ENCODE results near the gene SYNDIG1. TPM values are rescaled to one million over a fixed set of nuclear protein-coding genes. Genes with fewer than 3 reads are reported as not detected.

The SYNDIG1 gene
- total RNA-seq, 1 experiment from 2014 or later = 5.4 TPM

DNA sequence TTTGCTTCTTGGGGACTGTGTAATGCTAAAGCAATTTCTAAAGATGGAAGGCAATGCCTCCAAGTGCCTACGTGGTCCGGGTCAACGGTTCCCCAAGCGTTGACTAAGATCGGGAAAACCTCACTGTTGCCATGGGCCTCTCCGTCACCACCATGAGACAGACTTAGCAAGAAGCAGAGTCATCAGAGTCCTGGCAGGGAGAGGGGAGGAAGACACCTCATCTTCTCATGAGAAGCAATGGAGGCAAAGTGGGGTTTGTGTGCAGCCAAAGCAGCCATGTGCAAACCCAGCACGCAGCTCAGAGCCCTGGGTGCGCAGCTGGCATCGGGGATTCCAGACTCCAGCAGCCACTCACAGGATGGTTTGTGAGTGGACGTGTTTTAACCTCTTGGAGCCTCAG lies 111.4 kb downstream of the SYNDIG1 start:
- Histone ChIP-seq H3K4me1 (ENCODE audit: insufficient read depth, low read length) (no peaks in the 10 kb centered on the region), H3T11ph (ENCODE audit: low read length) (no peak overlapping the region), H2AK5ac (ENCODE audit: insufficient read length, low read length) (no peak overlapping the region), H3K79me1 (ENCODE audit: insufficient read depth, low read depth, low read length, poor library complexity, severe bottlenecking) (no peaks in the 10 kb centered on the region), H3K14ac (ENCODE audit: insufficient read depth, low read length) (no peak overlapping the region), H3K23me2 (ENCODE audit: insufficient read length, low read depth, low read length, poor library complexity, severe bottlenecking) (no peaks in the 10 kb centered on the region), H3K18ac (ENCODE audit: insufficient read length, low read depth, low read length) (no peak overlapping the region), H3K9me3 (ENCODE audit: control insufficient read depth, low read depth, low read length) (no peaks in the 10 kb centered on the region), H2BK20ac (ENCODE audit: low read depth, low read length, poor library complexity, severe bottlenecking) (no peak overlapping the region), H3K27ac (ENCODE audit: insufficient read length, low read depth, low read length) (no peak overlapping the region), H4K8ac (replicated peaks; ENCODE audit: insufficient read length, low read depth, low read length) (no peak overlapping the region), H3K4me2 (ENCODE audit: insufficient read depth, insufficient read length, low read length) (no peak overlapping the region), H2BK5ac (ENCODE audit: insufficient read length, low read length) (no peak overlapping the region), H3K56ac (ENCODE audit: insufficient read length, low read depth, low read length) (no peak overlapping the region), H4K20me1 (ENCODE audit: control insufficient read depth, insufficient read depth, insufficient read length) (peaks cover 4% of the 10 kb centered on the region), H2BK15ac (ENCODE audit: low read depth, low read length) (no peak overlapping the region), H3K27me3 (ENCODE audit: insufficient read depth, low read length) (no peaks in the 10 kb centered on the region), H4K5ac (ENCODE audit: insufficient read length, low read depth, low read length) (no peak overlapping the region), H3K23ac (ENCODE audit: insufficient read length, low read depth, low read length) (no peak overlapping the region), H4K91ac (ENCODE audit: insufficient read length, low read depth, low read length) (no peak overlapping the region), H3K79me2 (ENCODE audit: insufficient read depth, low read length) (no peaks in the 10 kb centered on the region), H3K9ac (ENCODE audit: extremely low read depth, insufficient read length, low read length) (no peak overlapping the region), H3K4ac (ENCODE audit: low read depth, low read length) (no peak overlapping the region), H2AFZ (ENCODE audit: low read length) (no peak overlapping the region), H2BK12ac (ENCODE audit: insufficient read length, low read depth, low read length) (no peak overlapping the region), H2BK120ac (ENCODE audit: low read depth, low read length, poor library complexity, severe bottlenecking) (no peak overlapping the region)
- DNase-seq = no peak
- Mint-ChIP-seq H3K4me1 (peaks cover 7% of the 10 kb centered on the region in 2 experiments), H3K36me3 (ENCODE audit: insufficient read depth in 1 of 3, low read depth in 3 of 3) (peaks cover 0 to 2% (median 0%) of the 10 kb centered on the region in 3 experiments; a peak in 1 of 7 replicates), H3K9me3 (no peaks in the 10 kb centered on the region), H3K27ac (no peak overlapping the region), H3K27me3 (ENCODE audit: low read depth) (no peaks in the 10 kb centered on the region), H3K4me3 (no peak overlapping the region)
- TF ChIP-seq, protein P1, sequence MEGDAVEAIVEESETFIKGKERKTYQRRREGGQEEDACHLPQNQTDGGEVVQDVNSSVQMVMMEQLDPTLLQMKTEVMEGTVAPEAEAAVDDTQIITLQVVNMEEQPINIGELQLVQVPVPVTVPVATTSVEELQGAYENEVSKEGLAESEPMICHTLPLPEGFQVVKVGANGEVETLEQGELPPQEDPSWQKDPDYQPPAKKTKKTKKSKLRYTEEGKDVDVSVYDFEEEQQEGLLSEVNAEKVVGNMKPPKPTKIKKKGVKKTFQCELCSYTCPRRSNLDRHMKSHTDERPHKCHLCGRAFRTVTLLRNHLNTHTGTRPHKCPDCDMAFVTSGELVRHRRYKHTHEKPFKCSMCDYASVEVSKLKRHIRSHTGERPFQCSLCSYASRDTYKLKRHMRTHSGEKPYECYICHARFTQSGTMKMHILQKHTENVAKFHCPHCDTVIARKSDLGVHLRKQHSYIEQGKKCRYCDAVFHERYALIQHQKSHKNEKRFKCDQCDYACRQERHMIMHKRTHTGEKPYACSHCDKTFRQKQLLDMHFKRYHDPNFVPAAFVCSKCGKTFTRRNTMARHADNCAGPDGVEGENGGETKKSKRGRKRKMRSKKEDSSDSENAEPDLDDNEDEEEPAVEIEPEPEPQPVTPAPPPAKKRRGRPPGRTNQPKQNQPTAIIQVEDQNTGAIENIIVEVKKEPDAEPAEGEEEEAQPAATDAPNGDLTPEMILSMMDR (conservative IDR thresholded peaks at IDR 0.05) = no peak
- no CpG with 5 or more reads among the region's 10 CpGs for WGBS (ENCODE audit: extremely low coverage, insufficient read length, low lambda C conversion rate)
